HepG2 (cell line): ENCODE measurements around the gene SLC35F1. TPM values are rescaled to one million over a fixed set of nuclear protein-coding genes. Genes with fewer than 3 reads are reported as not detected.

Experiments used
- ATAC-seq: fragments of 200-7000 bp; cut with Tn5 transposase; 3 replicates; pipeline ENCODE4 v1.9.1; 2020; ENCODE audit warnings: mild to moderate bottlenecking, moderate library complexity
- BruUV-seq: library from RNA; stranded (reverse); fragments of 400-500 nt; replicated peaks from 2 replicates; lab custom pipeline; 2021; lab: Mats Ljungman, UMichigan
- CTCF ChIA-PET: fragments of 300-600 bp; formaldehyde crosslinking; extraction: SDS; loops from one replicate; lab custom pipeline; 2021; ENCODE audit warnings: low total read pairs, inconsistent platforms, low intra/inter-chr PET ratio; lab: Yijun Ruan, JAX
- POLR2A ChIA-PET: fragments of 350-600 bp; sonication (Branson Sonifier 250); formaldehyde crosslinking; loops from one replicate; lab custom pipeline; 2020; ENCODE audit warnings: antibody characterized with exemption, inconsistent platforms; lab: Yijun Ruan, JAX
- DNase-seq: peaks from one replicate; pipeline ENCODE4 v3.0.0-alpha.2; 2015; ENCODE audit warnings: low spot score
- FAIRE-seq: peaks from 3 replicates; lab custom pipeline; 2011; peaks lifted over from hg19 to GRCh38; lab: Jason Lieb, UNC
- H2AFZ ChIP-seq: one replicate; pipeline ENCODE4 v1.6.1; 2011; ENCODE audit warnings: low read length, inconsistent platforms
- H3K27ac ChIP-seq: fragments of 300-600 bp; 3 replicates; pipeline ENCODE4 v1.8.0; 2011; ENCODE audit warnings: mixed run types, mild to moderate bottlenecking, mixed read lengths, low read length, inconsistent platforms; ENCODE audit not compliant: insufficient read depth; ENCODE audit errors: extremely low read length
- H3K27me3 ChIP-seq, 2 experiments: fragments of 200-600 bp in 1 of 2; 2 replicates in 1 of 2; 3 replicates in 1 of 2; pipeline versions ENCODE4 v1.6.0 to v1.8.0; 2011; ENCODE audit warnings: low read length in 2 of 2, mild to moderate bottlenecking in 2 of 2, moderate library complexity in 2 of 2, inconsistent platforms in 1 of 2; ENCODE audit not compliant: insufficient read depth in 2 of 2, control insufficient read depth in 1 of 2
- H3K36me3 ChIP-seq, 2 experiments: fragments of 200-600 bp in 1 of 2; replicated peaks in 1 of 2; 2 replicates in 1 of 2; 3 replicates in 1 of 2; pipeline versions ENCODE4 v1.5.1 to v1.8.0; 2011; ENCODE audit warnings: low read length in 2 of 2, inconsistent platforms in 1 of 2; ENCODE audit not compliant: insufficient read depth in 2 of 2, control insufficient read depth in 1 of 2
- H3K4me1 ChIP-seq: 2 replicates; pipeline ENCODE4 v1.5.1; 2012; ENCODE audit warnings: low read length, inconsistent platforms; ENCODE audit not compliant: insufficient read depth
- H3K4me2 ChIP-seq: 2 replicates; pipeline ENCODE4 v1.6.0; 2011; ENCODE audit warnings: low read depth, low read length, inconsistent platforms
- H3K4me3 ChIP-seq, 3 experiments: fragments of 200-600 bp in 1 of 3; sonication (generic), shearing (Covaris generic) in 1 of 3; replicated peaks in 1 of 3; 2 replicates each; pipeline ENCODE4 v1.5.1; 2011 to 2016; ENCODE audit warnings: low read length in 3 of 3, inconsistent platforms in 2 of 3, low read depth in 2 of 3, mild to moderate bottlenecking in 2 of 3, control low read depth in 1 of 3, mixed read lengths in 1 of 3; ENCODE audit not compliant: insufficient read depth in 1 of 3
- H3K79me2 ChIP-seq: one replicate; pipeline ENCODE4 v1.6.1; 2011; ENCODE audit warnings: low read length, inconsistent platforms; ENCODE audit not compliant: insufficient read depth
- H3K9ac ChIP-seq: 2 replicates; pipeline ENCODE4 v1.6.0; 2011; ENCODE audit warnings: mild to moderate bottlenecking, low read depth, low read length, inconsistent platforms; ENCODE audit not compliant: insufficient read depth
- H3K9me3 ChIP-seq: 2 replicates; pipeline ENCODE4 v1.5.1; 2012; ENCODE audit warnings: mild to moderate bottlenecking, low read length
- H4K20me1 ChIP-seq: 2 replicates; pipeline ENCODE4 v1.6.0; 2011; ENCODE audit warnings: inconsistent platforms, mild to moderate bottlenecking, low read length, moderate library complexity; ENCODE audit not compliant: insufficient read depth
- ATF5 ChIP-seq: sonication (generic); formaldehyde crosslinking; IDR thresholded peaks from 2 replicates; pipeline ENCODE4 v1.4.0; 2020; ENCODE audit warnings: mild to moderate bottlenecking, low read depth, missing genetic modification reagents
- MEIS2 ChIP-seq: sonication (generic); formaldehyde crosslinking; IDR thresholded peaks from 2 replicates; pipeline ENCODE4 v1.9.0; 2021; ENCODE audit warnings: mild to moderate bottlenecking, missing genetic modification reagents
- RAD51 ChIP-seq: fragments of 450-650 bp; IDR thresholded peaks from 2 replicates; pipeline ENCODE4 v1.6.1; 2016; ENCODE audit warnings: borderline replicate concordance
- SALL2 ChIP-seq: sonication (generic); formaldehyde crosslinking; IDR thresholded peaks from 2 replicates; pipeline ENCODE4 v1.8.1; 2023; ENCODE audit warnings: mild to moderate bottlenecking, missing genetic modification reagents, inconsistent platforms
- SP4 ChIP-seq: sonication (generic); formaldehyde crosslinking; IDR thresholded peaks from 2 replicates; pipeline ENCODE4 v1.8.1; 2023; ENCODE audit warnings: mild to moderate bottlenecking, missing genetic modification reagents
- SP5 ChIP-seq: IDR thresholded peaks from 2 replicates; pipeline ENCODE4 v1.6.1; 2016; ENCODE audit warnings: low read depth, borderline replicate concordance
- ZIK1 ChIP-seq: sonication (generic); formaldehyde crosslinking; IDR thresholded peaks from 2 replicates; pipeline ENCODE4 v1.5.0; 2020; ENCODE audit warnings: mild to moderate bottlenecking, low read depth, missing genetic modification reagents, borderline replicate concordance
- ZNF180 ChIP-seq: sonication (generic); formaldehyde crosslinking; IDR thresholded peaks from 2 replicates; pipeline ENCODE4 v1.4.0; 2020; ENCODE audit warnings: low read depth, missing genetic modification reagents, borderline replicate concordance
- ZNF569 ChIP-seq: sonication (generic); formaldehyde crosslinking; IDR thresholded peaks from 2 replicates; pipeline ENCODE4 v1.5.0; 2020; ENCODE audit warnings: mild to moderate bottlenecking, missing genetic modification reagents, moderate library complexity, borderline replicate concordance
- ZZZ3 ChIP-seq: sonication (generic); formaldehyde crosslinking; IDR thresholded peaks from 2 replicates; pipeline ENCODE4 v1.4.0; 2020; ENCODE audit warnings: missing genetic modification reagents, mild to moderate bottlenecking, borderline replicate concordance
- WGBS: methylation state at CpG from one replicate; pipeline ENCODE4 v1.1.6; 2017; ENCODE audit warnings: low lambda C conversion rate; 5-methylcytosine and 5-hydroxymethylcytosine counted together
- in situ Hi-C: cut with HindIII; loops from 2 replicates; pipeline ENCODE4 v1.10.0; 2017; ENCODE audit warnings: low pct_unique_long_range_greater_than_20kb; ENCODE audit not compliant: extremely low pct_ligation_motif_present
- intact Hi-C: fragments of 100-400 bp; cut with micrococcal nuclease; formaldehyde crosslinking; loops from one replicate; pipeline ENCODE4 v1.10.0; 2022; ENCODE audit not compliant: unreplicated experiment
- polyA plus RNA-seq, 8 experiments: library from polyadenylated mRNA; depleted of rRNA in 3 of 8; stranded (reverse) in 7 of 8; unstranded in 1 of 8; fragments of >200 nt; fragmentation: Illumina TruSeq in 4 of 8; extraction: Trizol in 4 of 8; gene quantifications; 2 replicates each; pipeline versions ENCODE4 v1.2.1 to v1.2.3, GENCODE V29; 2011 to 2016; ENCODE audit warnings: low read depth in 4 of 8, missing spikeins in 1 of 8, mixed read lengths in 1 of 8; ENCODE audit not compliant: insufficient read depth in 1 of 8
- total RNA-seq, 5 experiments: library from RNA; depleted of rRNA; stranded (reverse); fragments of >200 nt; fragmentation: Illumina TruSeq; extraction: Trizol; gene quantifications; 2 replicates each; pipeline ENCODE4 v1.2.3, GENCODE V29; 2016; ENCODE audit warnings: low read depth in 1 of 5

The SLC35F1 gene
- total and polyA plus RNA-seq, 2 of the 13 experiments (the other 11 are each of a cell fraction or from before 2014, with no cell fraction given): 0.01 TPM; not detected in 1

- TF ChIP-seq ZIK1 (CRISPR knock-in tag): no peak
- no peak for TF ChIP-seq RAD51
- no peak for TF ChIP-seq ZZZ3 (CRISPR knock-in tag)
- no peak for TF ChIP-seq ZNF180 (CRISPR knock-in tag)
- TF ChIP-seq MEIS2 (CRISPR knock-in tag): no peak
- no peak for TF ChIP-seq SALL2 (CRISPR knock-in tag)
- TF ChIP-seq, all 625 proteins: peak for 0
Measured at GRCh38 chr6:118134206-118134605, 227.1 kb downstream of the SLC35F1 start (continued).

GRCh38 chr6:118134736-118135135, 227.7 kb downstream of the SLC35F1 start:
- Histone ChIP-seq H3K27me3 (no peaks in the 10 kb centered on the region), H3K79me2 (no peaks in the 10 kb centered on the region), H3K9me3 (no peaks in the 10 kb centered on the region), H3K27ac (no peak overlapping the region), H3K4me1 (no peaks in the 10 kb centered on the region), H2AFZ (no peak overlapping the region), H3K36me3 (no peaks in the 10 kb centered on the region), H3K4me3 (no peak overlapping the region), H3K4me2 (no peak overlapping the region), H4K20me1 (no peaks in the 10 kb centered on the region), H3K9ac (no peak overlapping the region)
- WGBS: 2% methylated on average over 5 of the region's 5 CpGs
- POLR2A ChIA-PET: no interaction called here
- BruUV-seq: no TSS peak
- TF ChIP-seq SP5 (no peak), ATF5 (CRISPR knock-in tag) (no peak), ZNF569 (CRISPR knock-in tag) (no peak), SP4 (no peak)
- DNase-seq (no peak), ATAC-seq (no peak), FAIRE-seq (no peak)
- in situ Hi-C loops (no loop called here), intact Hi-C loops (no loop called here)
- CTCF ChIA-PET: no interaction called here
